NCI-H1930 (cell line): ENCODE results near the gene ZBED2.
"Not testable (repeated sequence)": the region's sequence is repeated elsewhere in the genome, so short reads cannot be mapped to it uniquely, and the experiment has no call there.

Experiments used
- DNase-seq, 2 experiments: peaks; one replicate each; lab custom pipeline; 2025; lab: John Stamatoyannopoulos, UW

Gene ZBED2

GRCh38 chr3:111571907-111572460 is 23.2 kb downstream of the ZBED2 start:
- no peak for DNase-seq

GRCh38 chr3:111571282-111571681 is 23.9 kb downstream of the ZBED2 start:
- no peak for DNase-seq

- DNase-seq: no peak
Measured at GRCh38 chr3:111570404-111571030, 24.6 kb downstream of the ZBED2 start.

DNA sequence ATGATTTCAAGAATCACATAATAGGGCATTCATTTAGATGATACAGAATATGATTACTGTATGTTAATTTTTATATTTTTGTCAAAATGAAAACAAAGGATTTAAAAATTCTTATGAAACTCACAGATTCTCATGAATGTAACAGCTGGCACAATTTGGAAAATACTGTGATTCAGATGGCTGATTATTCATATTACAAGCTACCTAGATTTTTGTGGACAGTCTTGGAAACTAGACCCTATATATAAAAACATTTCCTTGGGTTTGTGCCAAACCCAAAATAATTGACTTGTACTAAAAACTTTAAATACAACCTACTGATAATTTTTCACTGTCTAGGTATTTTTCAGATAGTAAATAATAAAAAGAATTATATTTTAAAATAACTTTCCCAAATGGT is 26.2 kb downstream of the ZBED2 start:
- DNase-seq: no peak

DNA sequence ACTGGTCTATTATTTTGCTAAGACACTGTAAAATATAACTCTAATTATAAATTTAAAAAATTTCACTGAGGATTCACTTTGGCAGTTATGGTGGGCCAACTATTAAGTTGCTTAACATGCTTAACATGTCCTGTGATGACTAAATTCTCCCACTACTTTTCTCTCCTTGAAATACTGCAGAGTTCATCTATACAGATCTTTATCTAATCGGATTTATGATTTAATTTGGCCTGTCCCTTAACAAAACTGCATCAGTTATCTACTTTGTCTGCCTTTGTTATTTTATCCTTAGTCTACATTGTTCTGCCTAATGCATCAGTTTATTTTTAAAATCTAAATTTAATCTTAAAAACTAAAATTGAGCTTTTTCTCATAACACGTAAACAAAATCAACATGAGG is 26.8 kb downstream of the ZBED2 start:
- DNase-seq: no peak

- DNase-seq: no peak
Measured at GRCh38 chr3:111566844-111567243, 28.3 kb downstream of the ZBED2 start.

DNA sequence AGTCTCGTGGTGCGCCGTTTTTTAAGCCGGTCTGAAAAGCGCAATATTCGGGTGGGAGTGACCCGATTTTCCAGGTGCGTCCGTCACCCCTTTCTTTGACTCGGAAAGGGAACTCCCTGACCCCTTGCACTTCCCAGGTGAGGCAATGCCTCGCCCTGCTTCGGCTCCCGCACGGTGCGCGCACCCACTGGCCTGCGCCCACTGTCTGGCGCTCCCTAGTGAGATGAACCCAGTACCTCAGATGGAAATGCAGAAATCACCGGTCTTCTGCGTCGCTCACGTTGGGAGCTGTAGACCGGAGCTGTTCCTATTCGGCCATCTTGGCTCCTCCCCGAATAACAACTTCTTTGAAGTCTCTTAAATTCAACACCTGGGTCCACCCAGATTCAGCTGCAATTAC is 33.2 kb downstream of the ZBED2 start:
- DNase-seq: not testable (repeated sequence)

DNA sequence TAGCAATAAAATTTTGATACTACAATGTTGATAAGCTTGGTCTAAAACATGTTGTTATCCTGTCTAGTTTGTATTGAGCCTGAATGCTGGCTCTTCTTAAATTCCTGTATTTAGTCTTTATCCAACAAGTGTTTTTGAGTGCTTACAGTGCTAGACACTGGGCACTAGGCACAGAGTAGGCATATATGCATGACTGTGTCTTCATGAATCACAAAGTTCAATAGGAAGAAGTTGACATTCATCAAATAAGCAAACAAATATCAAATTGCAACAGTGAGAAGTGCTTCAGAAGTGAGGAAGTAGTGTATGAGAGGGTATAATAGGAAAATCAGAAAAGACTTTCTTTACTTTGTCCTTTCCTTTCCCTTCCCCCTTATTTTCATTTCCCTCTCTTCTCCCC is 46.4 kb downstream of the ZBED2 start:
- no peak for DNase-seq

- no peak for DNase-seq
Measured at GRCh38 chr3:111548092-111548491, 47.1 kb downstream of the ZBED2 start.

DNA sequence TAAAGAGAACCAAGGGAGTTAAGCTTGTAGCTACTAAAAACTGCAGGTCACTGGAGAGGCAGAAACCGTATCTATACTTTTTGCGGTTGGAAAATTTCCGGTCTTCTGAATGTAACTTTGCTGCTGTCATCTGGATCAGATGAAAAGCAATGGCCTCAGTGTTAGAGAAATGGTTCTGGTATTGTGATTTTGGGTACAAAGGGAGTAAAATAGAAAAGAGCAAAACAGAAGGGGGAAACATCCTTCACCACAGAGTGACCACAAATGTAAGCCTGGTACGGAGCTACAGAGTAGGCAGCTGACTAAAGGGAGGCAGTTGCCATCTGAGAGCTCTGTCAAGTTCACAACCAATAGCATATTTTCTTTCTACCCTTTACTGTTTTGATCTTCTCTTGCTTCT is 47.5 kb downstream of the ZBED2 start:
- DNase-seq: no peak

GRCh38 chr3:111545349-111545748 is 49.8 kb downstream of the ZBED2 start:
- no peak for DNase-seq
